GM12891 (cell line): ENCODE data around the gene GPR18.

Experiments used
- POLR2A ChIP-seq: IDR thresholded peaks from 2 replicates; pipeline ENCODE4 v1.6.1; 2011; ENCODE audit warnings: low read depth, low read length, control low read depth
- POLR2AphosphoS5 ChIP-seq: IDR thresholded peaks from 2 replicates; pipeline ENCODE4 v1.6.1; 2011; ENCODE audit warnings: low read depth, low read length, control low read depth
- SPI1 ChIP-seq: IDR thresholded peaks from 2 replicates; pipeline ENCODE4 v1.6.1; 2011; ENCODE audit warnings: low read depth, low read length, control low read depth
- TAF1 ChIP-seq: IDR thresholded peaks from 2 replicates; pipeline ENCODE4 v1.6.1; 2011; ENCODE audit warnings: low read depth, low read length, control low read depth

DNA sequence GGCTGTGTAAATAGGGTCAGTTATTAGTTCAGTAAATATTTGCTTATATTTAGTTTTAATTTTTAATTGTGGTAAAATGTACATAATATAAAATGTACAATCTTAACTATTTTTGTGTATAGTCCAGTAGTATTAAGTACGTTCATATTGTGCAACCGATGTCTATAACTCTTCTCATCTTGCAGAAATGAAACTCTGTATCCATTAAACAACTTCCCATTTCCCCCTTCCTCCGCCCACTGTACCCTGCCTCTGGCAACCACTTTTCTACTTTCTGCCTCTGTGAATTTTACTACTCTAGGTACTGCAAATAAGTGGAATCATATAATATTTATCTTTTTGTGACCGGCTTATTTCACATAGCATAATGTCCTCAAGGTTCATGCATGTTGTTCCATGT is 33.1 kb downstream of the GPR18 start:
- no peak for TF ChIP-seq POLR2A
- TF ChIP-seq POLR2AphosphoS5, result no peak
- TF ChIP-seq SPI1, result peak; percentile 59
- TF ChIP-seq TAF1, result no peak
